ENCODE data around the gene XPR1. TPM values are rescaled to one million over a fixed set of nuclear protein-coding genes. Genes with fewer than 3 reads are reported as not detected.

Gene XPR1
- total and polyA plus RNA-seq, 2 donors (not counting 3 experiments of a cell fraction or from before 2014, with no cell fraction given) = 23.9 to 26.7 TPM

DNA sequence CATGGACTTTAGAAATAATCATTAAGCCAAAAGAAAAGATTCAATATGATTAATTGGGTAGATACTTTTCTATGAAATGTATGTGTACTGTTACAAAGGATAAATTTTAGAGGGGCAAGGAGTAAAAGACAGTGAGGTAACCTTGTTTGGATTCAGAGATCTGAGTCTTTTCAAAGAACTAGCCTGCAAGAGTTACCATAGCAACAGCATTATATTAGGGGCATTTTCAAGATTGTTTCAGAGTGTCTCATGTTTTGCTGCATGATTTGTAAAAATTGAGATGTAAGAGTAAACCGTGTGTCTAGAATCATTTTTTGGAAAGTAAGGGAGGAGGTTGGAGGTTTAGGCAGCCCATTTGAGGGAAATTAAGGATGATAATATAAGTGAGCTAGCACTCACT, 210.2 kb downstream of the XPR1 start:
- FAIRE-seq = no peak
- Histone ChIP-seq H3K9ac (replicated peaks; ENCODE audit: extremely low read depth, insufficient read depth, low read length) (no peak overlapping the region), H3K36me3 (ENCODE audit: control insufficient read depth in 2 of 2, extremely low read depth in 1 of 2, insufficient read depth in 2 of 2, low read length in 2 of 2) (no peaks in the 10 kb centered on the region), H3K9me3 (replicated peaks; ENCODE audit: control insufficient read depth, insufficient read depth, low read length) (no peaks in the 10 kb centered on the region), H3K4me2 (ENCODE audit: insufficient read depth, low read length) (no peak overlapping the region), H3K27me3 (ENCODE audit: control insufficient read depth in 2 of 2, insufficient read depth in 2 of 2, low read length in 2 of 2) (no peaks in the 10 kb centered on the region), H3K4me1 (ENCODE audit: control insufficient read depth, extremely low read depth, insufficient read depth, low read length) (no peaks in the 10 kb centered on the region), H3K4me3 (replicated peaks in 1 of 3; ENCODE audit: insufficient read depth in 1 of 3, low read depth in 1 of 3, low read length in 3 of 3) (no peak overlapping the region), H2AFZ (ENCODE audit: low read depth, low read length) (no peak overlapping the region), H3K27ac (ENCODE audit: insufficient read depth, low read depth, low read length) (no peak overlapping the region), H3K79me2 (ENCODE audit: control insufficient read depth, insufficient read depth, low read length) (no peaks in the 10 kb centered on the region), H3K9me1 (replicated peaks; ENCODE audit: control insufficient read depth, extremely low read depth, insufficient read depth, low read length) (no peaks in the 10 kb centered on the region), H4K20me1 (replicated peaks; ENCODE audit: control insufficient read depth, extremely low read depth, insufficient read depth, low read length) (no peaks in the 10 kb centered on the region)
- dilution Hi-C loops (cut with MboI; ENCODE audit: extremely low pct_ligation_motif_present, low sequenced_read_pairs) = no loop called here
- TF ChIP-seq MYC (IDR thresholded peaks at IDR 0.05; ENCODE audit: low read depth, low read length) (no peak), FOS (IDR thresholded peaks at IDR 0.05; ENCODE audit: borderline replicate concordance, insufficient read depth, low read length) (no peak), JUN (IDR thresholded peaks at IDR 0.05; ENCODE audit: borderline replicate concordance, insufficient read depth, insufficient read length, low read depth) (no peak), EZH2 (IDR thresholded peaks at IDR 0.05; ENCODE audit: borderline replicate concordance, low read depth, low read length, severe bottlenecking) (no peak), GATA2 (IDR thresholded peaks at IDR 0.05; ENCODE audit: insufficient read depth, insufficient read length, low read depth, low read length) (no peak), POLR2A (IDR thresholded peaks at IDR 0.05; ENCODE audit: low read depth, low read length) (no peak)
- TF ChIP-seq, protein P1, sequence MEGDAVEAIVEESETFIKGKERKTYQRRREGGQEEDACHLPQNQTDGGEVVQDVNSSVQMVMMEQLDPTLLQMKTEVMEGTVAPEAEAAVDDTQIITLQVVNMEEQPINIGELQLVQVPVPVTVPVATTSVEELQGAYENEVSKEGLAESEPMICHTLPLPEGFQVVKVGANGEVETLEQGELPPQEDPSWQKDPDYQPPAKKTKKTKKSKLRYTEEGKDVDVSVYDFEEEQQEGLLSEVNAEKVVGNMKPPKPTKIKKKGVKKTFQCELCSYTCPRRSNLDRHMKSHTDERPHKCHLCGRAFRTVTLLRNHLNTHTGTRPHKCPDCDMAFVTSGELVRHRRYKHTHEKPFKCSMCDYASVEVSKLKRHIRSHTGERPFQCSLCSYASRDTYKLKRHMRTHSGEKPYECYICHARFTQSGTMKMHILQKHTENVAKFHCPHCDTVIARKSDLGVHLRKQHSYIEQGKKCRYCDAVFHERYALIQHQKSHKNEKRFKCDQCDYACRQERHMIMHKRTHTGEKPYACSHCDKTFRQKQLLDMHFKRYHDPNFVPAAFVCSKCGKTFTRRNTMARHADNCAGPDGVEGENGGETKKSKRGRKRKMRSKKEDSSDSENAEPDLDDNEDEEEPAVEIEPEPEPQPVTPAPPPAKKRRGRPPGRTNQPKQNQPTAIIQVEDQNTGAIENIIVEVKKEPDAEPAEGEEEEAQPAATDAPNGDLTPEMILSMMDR (IDR thresholded peaks at IDR 0.05; ENCODE audit: extremely low read depth in 1 of 2, insufficient read depth in 1 of 2, low read depth in 1 of 2, low read length in 2 of 2) = no peak
- ChIA-PET CTCF (interaction anchor here (1.2 to 1.8 kb wide), 3 partner anchors 12 to 40 kb away, joined by 4 to 10 read pairs (median 6); no protein-coding TSS in a partner anchor), POLR2A (no interaction called here)
- no peak for DNase-seq (ENCODE audit: low read depth, low spot score)
- BruUV-seq (replicated peaks) = no TSS peak
- intact Hi-C loops (cut with micrococcal nuclease) = no loop called here

Measured in endothelial cell of umbilical vein (primary cell).